ENCODE measurements around the gene GRB10.
"Not testable (repeated sequence)": the region's sequence is repeated elsewhere in the genome, so short reads cannot be mapped to it uniquely, and the experiment has no call there.

Gene GRB10

DNA sequence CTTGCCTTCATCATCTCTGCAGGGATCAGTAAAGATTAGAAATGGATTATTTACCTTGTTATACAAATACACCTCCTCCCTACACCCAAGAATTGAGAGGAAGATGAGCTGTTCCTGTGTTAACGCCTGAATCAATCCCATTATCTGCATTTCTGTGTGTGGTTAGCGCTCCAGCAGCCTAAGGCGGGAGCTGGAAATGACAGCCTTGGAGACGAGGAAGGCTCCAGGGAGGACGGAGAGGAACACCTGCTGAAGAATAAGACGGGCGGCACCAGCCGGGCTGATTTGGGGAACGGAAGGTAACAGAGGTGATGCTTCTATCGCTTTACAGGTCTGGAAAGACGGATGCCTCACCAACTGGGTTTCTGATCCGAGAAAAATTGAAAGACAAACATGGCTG is 183.3 kb downstream of the GRB10 start:
- DNase-seq = no peak

DNA sequence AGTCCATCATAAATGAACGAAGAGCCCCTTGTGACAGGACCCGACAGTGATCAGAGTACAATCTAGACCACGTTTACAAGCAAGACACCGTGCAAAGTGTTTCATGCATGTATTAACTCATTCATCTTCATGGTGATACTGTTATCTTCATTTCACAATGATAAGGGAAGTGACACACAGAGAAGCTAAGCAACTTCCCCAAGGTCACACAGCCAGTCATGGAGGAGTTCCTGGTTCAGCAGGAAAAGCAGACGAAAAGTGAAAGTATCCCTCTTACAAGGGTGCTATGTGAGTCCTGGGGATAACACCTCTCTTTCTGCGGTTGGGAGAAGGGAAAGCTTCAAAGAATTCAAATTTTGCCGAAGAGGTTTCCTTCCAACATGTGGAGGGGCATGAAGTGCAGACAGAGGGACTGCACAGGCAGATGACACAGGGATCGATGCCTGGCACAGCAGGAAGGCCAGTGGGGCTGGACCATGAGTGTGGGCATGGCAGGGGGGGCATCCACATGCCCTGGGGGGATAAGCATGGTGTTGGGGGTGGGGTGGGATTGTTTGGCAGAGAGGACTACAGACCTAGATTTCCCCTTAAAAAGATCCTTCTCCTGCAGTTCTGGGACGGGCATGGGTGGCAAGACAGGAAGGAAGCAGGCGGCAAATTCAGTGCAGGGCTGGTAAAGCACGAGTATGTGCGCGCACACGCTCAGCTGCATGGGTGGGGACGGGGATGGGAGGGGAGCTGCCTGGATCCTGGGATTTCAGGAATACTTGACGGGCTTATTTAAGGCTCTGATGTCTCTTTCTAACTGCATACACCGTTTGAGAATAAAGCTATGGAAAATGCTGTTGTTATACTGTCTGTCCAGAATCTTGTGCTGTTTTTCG is 184.0 kb downstream of the GRB10 start:
- no peak for DNase-seq

DNA sequence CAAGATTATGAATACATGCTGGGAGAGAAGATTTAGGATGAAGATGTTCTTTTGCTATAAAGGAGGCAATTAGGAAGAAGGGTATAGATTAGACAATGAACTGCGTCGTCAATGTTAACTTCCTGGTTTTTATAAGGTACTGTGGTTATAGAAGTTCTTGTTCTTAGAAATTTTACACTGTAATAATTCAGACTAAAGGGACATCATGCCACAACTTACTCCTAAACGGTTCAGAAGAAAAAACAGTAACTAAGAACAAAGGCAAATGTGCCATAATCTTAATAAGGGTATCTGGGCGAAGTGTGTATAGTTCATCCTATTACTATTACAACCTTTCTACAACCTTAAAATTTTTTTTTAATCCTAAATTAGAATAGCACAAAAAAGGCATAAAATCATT is 186.2 kb downstream of the GRB10 start:
- no peak for DNase-seq

DNA sequence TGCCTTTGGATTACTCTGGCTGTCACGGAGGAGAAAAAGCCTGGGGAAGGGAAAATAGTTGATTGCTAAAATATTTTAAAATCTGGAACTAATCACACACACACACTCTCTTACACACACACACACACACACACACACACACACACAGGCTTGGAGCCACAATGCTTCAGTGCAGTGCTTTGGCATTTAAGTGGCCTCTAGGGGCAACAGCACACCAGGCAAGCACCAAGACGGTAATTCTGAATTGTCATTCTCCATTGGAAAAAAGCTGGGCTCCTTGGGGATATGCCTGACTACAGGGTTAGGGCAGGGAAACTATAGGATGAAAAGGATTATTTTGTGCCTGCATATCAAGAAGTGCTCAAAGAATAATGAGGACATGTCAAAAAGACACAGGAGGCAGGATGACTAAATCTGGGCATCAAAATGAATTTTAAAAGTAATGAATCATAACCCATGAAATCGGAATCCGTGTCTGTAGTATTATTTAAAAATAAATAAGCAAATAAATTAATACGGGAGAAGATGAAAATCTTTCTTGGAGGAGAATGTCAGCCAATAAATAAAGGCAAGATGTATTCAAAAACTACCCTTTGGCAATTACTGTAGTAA is 187.1 kb downstream of the GRB10 start:
- peak; percentile 63 for DNase-seq

DNA sequence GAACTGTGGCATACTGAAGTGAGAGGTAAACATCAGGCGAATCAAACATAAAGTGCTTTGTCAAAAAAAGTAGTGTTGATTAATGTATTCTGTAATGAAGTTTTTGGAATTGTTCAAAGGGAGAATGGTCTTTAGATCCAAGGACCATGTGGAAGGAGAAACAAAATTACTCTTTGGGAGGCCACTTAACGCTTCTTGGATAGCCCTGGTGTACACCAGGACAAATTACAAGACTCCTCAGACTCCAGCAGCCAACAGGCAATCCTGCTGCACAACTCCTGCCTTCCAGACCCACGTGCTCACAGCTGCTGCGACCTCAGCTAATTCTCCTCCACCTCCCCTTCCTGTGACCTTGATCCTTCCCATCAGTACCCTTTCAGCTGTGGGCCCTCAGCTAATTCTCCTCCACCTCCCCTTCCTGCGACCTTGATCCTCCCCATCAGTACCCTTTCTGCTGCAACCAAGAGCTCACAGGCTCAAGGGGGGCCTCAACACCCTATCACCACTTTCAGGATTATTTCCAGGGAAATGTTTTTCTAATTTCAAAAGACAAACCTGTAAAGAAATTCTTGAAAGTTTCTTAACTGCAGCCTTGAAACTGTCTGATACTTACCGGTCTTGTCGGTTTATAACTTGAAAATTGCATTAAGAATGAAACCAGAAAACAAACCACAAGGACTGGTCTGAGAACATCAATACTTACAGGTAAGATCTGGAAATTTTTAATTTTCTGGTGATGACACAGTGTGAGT is 187.8 kb downstream of the GRB10 start:
- DNase-seq = no peak

DNA sequence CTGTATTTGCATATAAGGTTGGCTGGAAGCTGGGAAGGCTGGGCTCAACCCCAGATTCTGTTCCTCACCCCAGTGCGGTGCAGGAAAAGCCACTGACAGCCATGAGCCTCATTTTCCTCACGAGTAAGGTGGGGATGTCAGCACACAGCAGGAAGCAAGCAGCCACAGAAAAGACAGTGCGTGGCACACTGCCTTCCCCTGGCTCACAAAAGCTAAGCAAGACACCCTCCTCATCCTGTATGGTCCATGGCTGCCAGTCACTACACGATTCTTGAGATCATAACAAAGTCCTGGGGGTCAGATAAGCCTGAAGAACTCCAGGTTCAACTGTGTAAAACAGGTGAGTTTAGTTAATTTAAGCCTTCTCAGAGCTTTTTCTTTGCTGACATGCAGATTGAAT is 188.6 kb downstream of the GRB10 start:
- DNase-seq = no peak

DNA sequence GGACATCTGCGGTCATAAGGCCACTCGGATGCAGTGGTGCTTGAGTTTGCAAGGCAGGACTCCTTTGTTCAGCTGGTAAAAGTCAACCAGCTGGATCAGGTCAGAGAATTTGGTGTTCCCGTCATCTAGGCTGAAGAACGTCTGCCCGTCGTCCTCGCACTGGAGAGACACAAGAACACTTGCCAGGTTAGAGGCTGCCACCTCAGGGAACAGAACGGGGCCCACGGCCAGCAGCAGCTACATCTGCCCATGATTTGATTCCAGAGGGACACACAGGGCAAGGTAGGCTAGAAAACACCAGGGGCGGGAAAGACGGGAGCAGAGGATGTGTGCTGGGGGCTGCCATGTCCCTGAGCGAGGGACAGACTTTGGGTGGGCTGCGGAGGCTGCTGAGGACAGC is 189.8 kb downstream of the GRB10 start:
- no peak for DNase-seq

DNA sequence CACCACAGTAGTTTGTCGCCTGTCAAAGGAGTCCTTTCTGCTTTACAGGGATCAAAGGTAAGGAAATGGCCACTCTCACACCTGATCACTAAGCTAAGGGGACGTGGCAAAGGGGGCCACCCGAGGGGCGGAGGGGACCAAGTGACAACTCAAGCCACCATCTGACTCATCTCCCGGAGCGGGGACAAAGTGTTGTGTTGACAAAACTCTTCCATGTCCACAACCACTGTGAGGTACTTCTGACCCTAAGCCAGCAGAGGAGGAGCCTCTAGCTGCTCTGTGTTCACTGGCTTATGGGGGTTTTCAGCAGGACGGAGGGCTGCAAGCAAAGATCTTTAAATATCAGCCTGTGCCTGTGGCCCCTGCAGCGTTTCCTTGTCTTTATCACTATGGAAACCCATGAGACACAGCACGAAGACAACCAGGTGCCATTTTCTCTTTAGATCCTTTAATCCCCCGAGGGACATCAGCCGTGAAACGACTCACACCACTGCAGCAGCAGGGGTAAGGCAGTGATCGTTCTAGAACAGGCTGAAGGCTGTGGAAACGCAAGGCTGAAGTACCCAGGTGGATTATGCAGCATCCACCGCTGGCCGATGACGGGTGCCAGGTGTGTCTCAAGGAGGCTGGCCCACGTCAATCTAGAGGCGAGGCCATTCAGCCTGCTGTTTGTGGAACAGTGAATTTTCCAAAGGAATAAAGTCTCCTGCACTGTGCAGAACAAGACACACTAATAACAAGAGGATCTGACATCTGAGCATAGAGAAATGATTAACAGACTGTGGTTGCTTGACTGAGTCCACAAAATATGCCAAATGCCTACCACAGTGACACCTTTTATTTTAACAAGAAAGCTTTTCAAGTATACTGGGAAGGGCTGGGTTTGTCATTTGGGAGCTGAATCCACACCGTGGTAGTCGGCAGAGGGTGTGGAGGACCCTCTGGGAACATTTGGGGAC is 190.9 kb downstream of the GRB10 start:
- DNase-seq = no peak

DNA sequence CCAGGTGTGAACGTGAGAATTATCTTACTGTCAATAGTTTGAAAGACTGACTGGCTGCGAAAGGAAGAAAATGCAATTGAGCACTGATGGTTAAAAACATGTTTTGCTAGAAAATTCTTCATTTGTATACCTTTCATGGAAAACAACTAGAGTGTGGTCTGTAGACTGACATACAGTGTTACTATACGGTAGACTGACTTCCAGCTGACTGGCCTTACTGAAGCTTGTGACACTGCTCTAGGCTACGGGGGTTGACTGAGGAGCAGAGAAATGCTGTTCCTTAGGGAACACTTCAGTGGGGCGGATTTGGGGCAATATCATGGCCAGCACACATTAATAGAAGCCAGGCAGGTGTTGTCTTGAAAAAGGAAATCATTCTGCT is 191.6 kb downstream of the GRB10 start:
- no peak for DNase-seq

DNA sequence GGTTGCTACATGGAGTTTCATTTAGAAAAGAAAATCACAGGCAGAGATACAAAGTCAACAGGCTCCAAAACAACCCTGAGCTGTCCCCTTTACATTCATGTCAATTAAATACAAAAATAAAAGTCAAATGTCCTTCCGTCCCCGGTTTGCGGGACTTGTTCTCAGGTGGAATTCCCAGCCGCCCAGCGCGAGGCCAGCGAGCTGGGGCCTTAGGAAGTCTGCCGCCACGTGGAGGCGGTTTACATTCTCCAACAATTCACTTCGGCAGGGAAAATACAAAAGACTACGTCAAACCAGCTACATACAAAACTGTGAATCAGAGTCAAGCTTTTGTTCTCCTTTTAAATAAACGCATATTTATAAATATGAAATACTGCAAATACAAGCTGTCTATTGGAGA is 192.2 kb downstream of the GRB10 start:
- DNase-seq = no peak

DNA sequence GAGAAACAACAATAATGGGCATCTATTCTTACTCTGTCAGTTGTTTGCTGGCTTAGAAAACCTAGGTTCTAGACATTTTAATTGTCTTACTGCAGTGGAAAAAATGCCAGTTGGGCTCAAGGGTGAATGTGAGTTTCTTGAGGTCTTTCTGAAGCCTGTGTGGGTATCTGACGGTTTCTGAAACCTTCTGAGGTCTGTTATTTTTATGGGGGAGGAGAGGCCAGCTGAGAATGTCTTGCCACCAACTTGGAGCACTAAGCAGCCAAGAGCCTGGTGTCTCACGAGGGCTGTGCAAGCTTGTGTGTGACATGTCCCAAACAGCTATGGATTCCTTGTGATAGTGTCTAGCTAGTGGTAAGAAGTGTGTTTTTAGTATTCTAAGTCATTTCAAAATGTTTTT is 193.3 kb downstream of the GRB10 start:
- no peak for DNase-seq

DNA sequence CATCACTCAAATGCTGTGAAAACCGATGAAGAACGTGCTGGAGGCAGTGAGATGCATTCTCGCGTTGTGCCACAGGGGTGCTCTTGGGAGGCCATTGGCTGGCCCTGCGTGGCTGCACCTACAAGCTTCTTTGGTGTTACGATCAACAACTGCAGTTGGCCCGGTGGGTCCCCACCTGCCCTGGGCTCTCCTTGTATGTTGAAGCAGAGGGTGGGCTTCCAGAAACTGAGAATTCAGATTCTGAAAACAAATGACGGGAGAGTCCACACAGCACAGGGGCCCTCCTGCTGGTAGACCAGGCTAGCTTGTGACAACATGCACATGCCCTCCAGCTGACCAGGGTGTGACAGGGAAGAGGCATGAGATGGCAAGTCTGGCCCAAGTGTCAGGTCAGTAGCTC is 193.8 kb downstream of the GRB10 start:
- no peak for DNase-seq

DNA sequence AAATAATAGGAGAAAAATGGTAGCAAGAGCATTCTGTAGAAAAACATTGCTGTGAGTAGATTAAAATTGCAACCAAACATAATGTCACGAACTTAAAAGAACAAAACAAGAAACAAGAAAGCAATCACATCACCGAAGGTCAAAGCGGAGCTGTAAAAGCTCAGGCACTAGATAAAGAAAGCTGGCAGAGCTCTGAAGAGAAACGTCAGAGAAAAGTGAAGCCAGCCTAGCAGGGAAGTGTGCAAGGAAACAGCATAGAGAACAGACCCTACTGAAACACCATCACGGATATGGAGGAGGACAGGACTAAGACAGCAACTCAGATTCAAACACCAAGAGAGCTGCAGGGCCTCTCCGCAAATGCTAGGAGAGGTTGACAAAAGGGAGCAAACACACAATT is 195.0 kb downstream of the GRB10 start:
- no peak for DNase-seq

DNA sequence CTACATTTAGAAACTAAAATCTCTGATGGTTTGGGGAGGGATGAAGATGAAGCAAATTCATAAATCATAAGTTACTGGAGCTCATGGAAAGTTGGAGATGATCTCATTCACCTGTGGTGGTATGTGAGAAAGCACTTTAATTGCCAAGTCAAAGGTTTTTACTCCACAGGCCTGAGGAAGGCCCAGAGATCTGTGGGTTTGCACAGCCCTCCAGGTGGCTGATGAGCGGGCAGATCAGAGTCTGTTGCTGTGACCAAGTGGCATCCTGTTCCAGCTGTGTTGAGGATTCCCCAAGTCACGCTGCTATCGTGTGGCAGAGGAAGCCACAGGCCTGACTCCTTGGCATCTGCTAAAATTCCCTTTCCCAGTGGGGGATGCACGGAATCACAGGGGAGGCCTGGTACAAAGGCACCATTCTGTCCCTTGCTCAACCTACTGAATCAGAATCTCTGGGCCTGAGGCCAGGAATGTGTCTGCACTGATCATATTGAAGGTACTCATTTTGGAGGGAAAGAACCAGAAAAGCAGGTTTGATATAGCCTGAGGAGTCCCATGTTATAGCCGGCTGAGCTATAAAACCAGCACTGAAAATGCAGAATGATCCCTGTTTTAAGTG is 197.8 kb downstream of the GRB10 start:
- no peak for DNase-seq

DNA sequence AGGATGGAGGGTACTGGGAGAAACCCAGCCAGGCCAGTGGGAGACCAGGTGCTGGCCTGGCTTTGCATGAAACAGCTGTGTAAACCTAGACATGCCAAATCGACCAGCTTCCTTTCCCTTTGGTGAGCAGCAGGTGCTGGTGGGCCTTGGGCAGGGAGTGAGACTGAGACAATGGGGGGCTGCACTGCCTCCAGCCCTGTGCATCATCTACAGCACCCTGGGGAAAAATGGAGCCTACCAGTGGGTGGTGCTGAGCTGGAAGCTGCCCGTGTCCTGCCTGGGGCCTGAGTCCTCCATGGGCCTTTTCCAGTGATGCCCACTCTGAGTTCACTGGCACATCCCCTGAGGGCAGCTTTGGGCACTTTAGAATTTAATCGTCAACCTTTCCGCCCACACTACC is 198.3 kb downstream of the GRB10 start:
- no peak for DNase-seq

DNA sequence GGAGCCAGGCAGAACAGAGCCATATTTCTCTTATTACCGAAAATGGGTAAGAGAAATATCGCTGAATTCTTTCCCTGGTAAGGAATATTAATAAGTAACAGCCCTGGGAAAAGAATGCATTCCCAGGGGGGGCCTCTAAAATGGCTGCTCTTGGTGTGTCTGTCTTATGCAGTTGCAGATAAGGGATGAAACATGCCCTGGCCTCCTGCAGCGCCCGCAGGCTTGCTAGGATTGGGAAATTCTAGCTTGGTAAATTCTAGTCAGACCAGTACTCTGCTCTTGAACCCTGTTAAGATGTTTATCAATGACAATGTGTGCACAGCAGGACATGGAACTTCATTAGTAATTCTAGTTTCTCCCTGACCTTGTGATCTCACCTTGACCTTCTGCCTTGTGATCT is 199.4 kb downstream of the GRB10 start:
- DNase-seq = not testable (repeated sequence)

DNA sequence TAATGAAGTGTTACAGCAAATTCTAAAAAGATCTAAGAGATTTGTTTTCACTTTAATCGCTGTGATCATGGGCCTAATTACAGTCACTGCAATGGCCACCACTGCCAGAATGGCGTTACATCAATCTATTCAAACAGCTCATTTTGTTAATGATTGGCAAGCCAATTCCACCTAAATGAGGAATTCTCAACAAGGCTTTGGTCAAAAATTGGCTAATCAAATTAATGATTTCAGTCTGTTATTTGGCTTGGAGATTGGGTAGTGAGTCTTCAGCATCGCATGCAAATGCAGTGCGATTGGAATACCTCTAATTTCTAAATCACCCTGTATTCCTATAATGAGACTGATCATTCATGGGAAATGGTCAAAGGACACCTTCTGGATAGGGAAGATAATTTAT is 200.4 kb downstream of the GRB10 start:
- not testable (repeated sequence) for DNase-seq

DNA sequence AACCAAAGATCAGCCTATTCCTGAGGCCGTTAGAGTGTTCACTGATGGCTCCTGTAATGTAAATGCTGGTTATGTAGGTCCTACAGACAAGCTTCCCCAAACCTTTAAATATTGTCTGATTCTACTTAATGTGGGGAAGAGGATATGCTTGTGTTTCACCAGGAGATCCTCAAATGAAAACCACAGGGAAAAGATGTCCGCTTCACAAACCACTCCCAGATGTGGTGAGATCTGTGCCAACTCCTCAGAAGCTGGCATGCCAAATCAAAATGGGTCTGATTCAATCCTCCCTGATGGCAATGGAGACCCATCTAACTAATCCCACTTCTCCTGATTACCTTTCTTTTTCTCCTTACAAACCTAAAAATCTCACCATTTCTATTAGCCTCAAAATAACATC is 202.0 kb downstream of the GRB10 start:
- DNase-seq = not testable (repeated sequence)

DNA sequence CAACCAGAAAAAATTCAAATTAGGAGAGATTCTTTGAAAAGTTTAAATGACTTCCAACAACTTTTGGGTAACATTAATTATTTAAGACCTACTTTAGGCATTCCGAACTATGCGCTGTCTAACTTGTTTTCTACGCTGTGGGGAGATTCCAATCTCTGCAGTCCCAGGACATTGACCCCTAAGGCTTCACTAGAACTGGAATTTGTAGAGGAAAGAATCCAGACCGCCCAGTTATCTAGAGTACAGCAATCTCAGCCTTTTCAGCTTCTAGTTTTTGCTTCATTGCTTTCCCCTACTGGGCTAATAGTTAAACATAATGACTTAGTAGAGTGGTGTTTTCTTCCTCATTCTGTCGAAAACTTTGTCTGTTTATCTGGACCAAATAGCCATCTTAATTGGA is 202.6 kb downstream of the GRB10 start:
- no peak for DNase-seq

DNA sequence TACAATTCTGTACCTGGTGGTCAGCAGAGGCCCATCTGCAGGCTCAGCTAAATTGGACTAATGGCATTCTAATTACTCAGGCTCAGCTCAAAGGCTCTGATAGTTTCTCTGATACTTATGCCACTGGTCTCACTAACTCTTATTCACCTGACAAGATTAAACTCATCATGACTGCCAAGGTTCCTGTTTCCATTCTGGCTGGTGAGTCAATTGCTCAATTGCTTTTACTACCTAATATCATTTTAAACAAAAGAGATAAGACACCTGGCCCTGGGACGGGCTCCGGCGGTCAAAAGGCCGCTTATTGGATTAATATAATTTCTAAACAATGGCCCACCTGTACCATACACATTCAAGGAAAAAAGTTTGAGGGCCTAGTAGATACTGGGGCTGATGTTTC is 204.6 kb downstream of the GRB10 start:
- DNase-seq = not testable (repeated sequence)

DNA sequence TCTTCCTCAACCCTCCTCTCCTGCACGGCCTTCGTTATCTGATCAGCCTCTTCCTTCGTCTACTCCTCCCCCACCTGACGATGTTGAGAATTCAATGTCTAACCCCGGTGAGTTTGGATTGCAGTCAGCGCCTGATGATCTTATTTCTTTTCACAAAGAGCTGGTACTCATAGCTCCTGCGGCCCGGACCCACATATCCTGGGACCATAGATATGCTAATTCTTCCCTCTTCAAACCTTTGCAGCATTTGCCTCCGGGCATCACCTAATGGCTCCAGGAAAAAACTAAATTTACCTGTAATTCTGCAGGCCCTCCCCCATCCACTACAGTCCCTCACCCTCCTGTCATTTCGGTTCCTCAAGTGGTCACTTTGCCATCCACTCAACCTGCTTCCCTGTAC is 205.1 kb downstream of the GRB10 start:
- no peak for DNase-seq

DNA sequence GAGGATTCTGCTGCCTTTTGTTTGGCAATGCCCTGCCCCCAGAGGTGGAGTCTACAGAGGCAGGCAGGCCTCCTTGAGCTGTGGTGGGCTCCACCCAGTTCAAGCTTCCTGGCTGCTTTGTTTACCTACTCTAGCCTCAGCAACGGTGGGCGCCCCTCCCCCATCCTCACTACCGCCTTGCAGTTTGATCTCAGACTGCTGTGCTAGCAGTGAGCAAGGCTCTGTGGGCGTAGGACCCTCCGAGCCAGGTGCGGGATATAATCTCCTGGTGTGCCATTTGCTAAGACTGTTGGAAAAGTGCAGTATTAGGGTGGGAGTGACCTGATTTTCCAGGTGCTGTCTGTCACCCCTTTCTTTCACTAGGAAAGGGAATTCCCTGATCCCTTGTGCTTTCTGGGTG is 206.3 kb downstream of the GRB10 start:
- DNase-seq = not testable (repeated sequence)
